OCI-LY1 (cell line): Measurements from ENCODE around the gene DNAAF5.

Experiments
- H2AFZ ChIP-seq: fragments of 200-600 bp; sonication (generic), shearing (Covaris generic); 2 replicates; pipeline ENCODE4 v1.6.0; 2014; ENCODE audit warnings: antibody characterized with exemption, mild to moderate bottlenecking, low read length
- H3F3A ChIP-seq: fragments of 200-600 bp; sonication (generic), shearing (Covaris generic); 2 replicates; pipeline ENCODE4 v1.6.0; 2014; ENCODE audit warnings: mild to moderate bottlenecking, antibody characterized with exemption, low read length, moderate library complexity; ENCODE audit not compliant: insufficient read depth
- H3K27ac ChIP-seq: fragments of 200-600 bp; sonication (generic); 2 replicates; pipeline ENCODE4 v1.5.1; 2014; ENCODE audit warnings: low read length, mixed run types, mild to moderate bottlenecking, low read depth; ENCODE audit not compliant: poor library complexity, severe bottlenecking
- H3K27me3 ChIP-seq: fragments of 200-600 bp; sonication (generic); 2 replicates; pipeline ENCODE4 v1.6.0; 2014; ENCODE audit warnings: antibody characterized with exemption, mild to moderate bottlenecking, low read length, moderate library complexity; ENCODE audit not compliant: insufficient read depth
- H3K36me3 ChIP-seq: fragments of 200-600 bp; sonication (generic); 2 replicates; pipeline ENCODE4 v1.6.1; 2014; ENCODE audit warnings: mild to moderate bottlenecking, antibody characterized with exemption, low read length, moderate library complexity, mixed read lengths; ENCODE audit not compliant: insufficient read depth
- H3K4me1 ChIP-seq: fragments of 200-600 bp; sonication (generic); 2 replicates; pipeline ENCODE4 v1.5.1; 2014; ENCODE audit warnings: mild to moderate bottlenecking, low read length, moderate library complexity; ENCODE audit not compliant: insufficient read depth, severe bottlenecking
- H3K4me2 ChIP-seq: fragments of 200-600 bp; sonication (generic), shearing (Covaris generic); 2 replicates; pipeline ENCODE4 v1.6.1; 2014; ENCODE audit warnings: low read length
- H3K4me3 ChIP-seq: fragments of 200-600 bp; sonication (generic); 2 replicates; pipeline ENCODE4 v1.5.1; 2014; ENCODE audit warnings: low read length, low read depth, mild to moderate bottlenecking, mixed read lengths; ENCODE audit not compliant: poor library complexity, severe bottlenecking
- H3K79me2 ChIP-seq: fragments of 200-600 bp; shearing (Covaris generic); 2 replicates; pipeline ENCODE4 v1.6.1; 2016; ENCODE audit warnings: mixed run types, low read length, mixed read lengths; ENCODE audit not compliant: insufficient read depth
- H3K9ac ChIP-seq: fragments of 200-600 bp; sonication (generic), shearing (Covaris generic); 2 replicates; pipeline ENCODE4 v1.6.1; 2014; ENCODE audit warnings: mild to moderate bottlenecking, low read length, mixed read lengths
- H3K9me2 ChIP-seq: fragments of 200-600 bp; sonication (generic), shearing (Covaris generic); 2 replicates; pipeline ENCODE4 v1.6.1; 2014; ENCODE audit warnings: low read depth, mild to moderate bottlenecking, low read length, mixed read lengths
- H3K9me3 ChIP-seq: fragments of 200-600 bp; shearing (Covaris generic); 2 replicates; pipeline ENCODE4 v1.6.1; 2014; ENCODE audit warnings: low read length, mixed read lengths
- H4K20me1 ChIP-seq: fragments of 200-600 bp; sonication (generic), shearing (Covaris generic); 2 replicates; pipeline ENCODE4 v1.6.0; 2016; ENCODE audit warnings: mild to moderate bottlenecking, low read length; ENCODE audit not compliant: insufficient read depth
- CTCF ChIP-seq: fragments of 200-600 bp; sonication (generic), shearing (Covaris generic); IDR thresholded peaks from 2 replicates; pipeline ENCODE4 v1.5.1; 2017; ENCODE audit warnings: mild to moderate bottlenecking, antibody characterized with exemption, low read length, moderate library complexity, mixed read lengths
- EZH2 ChIP-seq: fragments of 200-600 bp; sonication (generic), shearing (Covaris generic); IDR thresholded peaks from 2 replicates; pipeline ENCODE4 v1.8.0; 2017; ENCODE audit warnings: borderline replicate concordance, mixed run types, mild to moderate bottlenecking, antibody characterized with exemption, low read length, moderate library complexity, mixed read lengths

The DNAAF5 gene

DNA sequence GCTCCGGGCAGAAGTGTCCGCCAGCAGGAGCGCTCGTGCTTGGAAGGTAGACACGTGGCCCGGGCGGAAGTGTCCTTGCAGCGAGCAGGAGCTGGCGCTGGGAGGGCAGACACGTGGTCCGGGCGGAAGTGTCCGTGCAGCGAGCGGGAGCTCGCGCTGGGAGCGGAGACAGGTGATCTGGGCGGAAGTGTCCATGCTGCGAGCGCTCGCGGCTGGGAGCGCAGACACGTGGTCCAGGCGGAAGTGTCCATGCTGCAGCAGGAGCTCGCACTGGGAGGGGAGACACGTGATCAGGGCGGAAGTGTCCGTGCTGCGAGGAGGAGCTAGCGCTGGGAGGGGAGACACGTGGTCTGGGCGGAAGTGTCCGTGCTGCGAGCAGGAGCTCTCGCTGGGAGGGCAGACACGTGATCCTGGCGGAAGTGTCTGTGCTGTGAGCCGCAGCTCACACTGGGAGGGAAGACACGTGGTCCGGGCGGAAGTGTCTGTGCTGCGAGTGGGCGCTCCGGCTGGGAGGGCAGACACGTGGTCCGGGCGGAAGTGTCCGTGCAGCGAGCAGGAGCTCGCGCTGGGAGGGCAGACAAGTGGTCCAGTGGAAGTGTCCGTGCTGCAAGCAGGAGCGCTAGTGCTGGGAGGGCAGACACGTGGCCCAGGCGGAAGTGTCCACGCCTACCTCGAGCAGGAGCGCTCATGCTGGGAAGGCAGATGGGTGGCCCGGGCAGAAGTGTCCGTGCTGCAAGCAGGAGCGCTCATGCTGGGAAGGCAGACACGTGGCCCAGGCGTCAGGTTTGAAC is 41.6 kb downstream of the DNAAF5 start:
- no peaks in the 10 kb centered on the region for H3K4me1 ChIP-seq
- H3K4me2 ChIP-seq: no peak overlapping the region
- no peak overlapping the region for H3K9ac ChIP-seq

GRCh38 chr7:768881-769504 is 42.5 kb downstream of the DNAAF5 start:
- Histone ChIP-seq H3F3A (no peaks in the 10 kb centered on the region), H3K9ac (no peak overlapping the region), H3K4me1 (no peaks in the 10 kb centered on the region), H3K27ac (no peak overlapping the region), H3K9me2 (no peaks in the 10 kb centered on the region), H3K36me3 (peaks cover 25% of the 10 kb centered on the region), H3K9me3 (no peaks in the 10 kb centered on the region), H3K4me3 (no peak overlapping the region), H3K27me3 (no peaks in the 10 kb centered on the region), H3K4me2 (no peak overlapping the region), H2AFZ (no peak overlapping the region), H4K20me1 (no peaks in the 10 kb centered on the region), H3K79me2 (no peaks in the 10 kb centered on the region)
- TF ChIP-seq CTCF (no peak), EZH2 (no peak)

More for the DNA sequence above, 41.6 kb downstream of the DNAAF5 start:
- H3K4me3 ChIP-seq: no peak overlapping the region
- H2AFZ ChIP-seq: no peak overlapping the region
- H3K9me3 ChIP-seq: no peaks in the 10 kb centered on the region
- peaks cover 33% of the 10 kb centered on the region for H3K36me3 ChIP-seq
- H3K27ac ChIP-seq: no peak overlapping the region
- no peaks in the 10 kb centered on the region for H3K9me2 ChIP-seq
- no peaks in the 10 kb centered on the region for H3F3A ChIP-seq
- no peaks in the 10 kb centered on the region for H4K20me1 ChIP-seq
- no peaks in the 10 kb centered on the region for H3K27me3 ChIP-seq
- no peaks in the 10 kb centered on the region for H3K79me2 ChIP-seq
- no peak for TF ChIP-seq CTCF
- TF ChIP-seq EZH2: no peak

DNA sequence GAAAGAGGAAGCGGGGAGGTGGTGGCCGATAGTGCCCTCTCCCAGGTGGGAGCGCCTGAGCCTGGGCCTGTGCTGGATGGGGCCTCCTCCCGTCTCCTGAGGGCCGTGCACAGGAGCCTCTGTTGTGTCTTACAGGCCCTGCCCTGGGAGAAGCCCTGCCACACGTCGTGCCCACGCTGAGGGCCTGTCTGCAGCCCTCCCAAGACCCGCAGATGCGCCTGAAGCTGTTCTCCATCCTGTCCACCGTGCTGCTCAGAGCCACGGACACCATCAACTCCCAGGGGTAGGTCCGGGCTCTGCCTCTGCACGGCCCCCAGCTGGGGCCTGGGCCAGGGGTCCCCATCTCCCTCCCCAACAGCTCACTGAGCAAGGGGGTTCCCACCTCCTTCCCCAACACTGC is 43.8 kb downstream of the DNAAF5 start:
- peaks cover 18% of the 10 kb centered on the region for H3K36me3 ChIP-seq
- no peaks in the 10 kb centered on the region for H3F3A ChIP-seq
- H3K9me2 ChIP-seq: no peaks in the 10 kb centered on the region
- TF ChIP-seq CTCF (no peak), EZH2 (no peak)
- H3K9ac ChIP-seq: no peak overlapping the region
- H3K4me3 ChIP-seq: no peak overlapping the region
- H3K79me2 ChIP-seq: no peaks in the 10 kb centered on the region
- H4K20me1 ChIP-seq: no peaks in the 10 kb centered on the region
- H3K4me1 ChIP-seq: no peaks in the 10 kb centered on the region
- H3K27me3 ChIP-seq: no peaks in the 10 kb centered on the region
- H2AFZ ChIP-seq: no peak overlapping the region
- no peaks in the 10 kb centered on the region for H3K9me3 ChIP-seq
- no peak overlapping the region for H3K27ac ChIP-seq
- H3K4me2 ChIP-seq: no peak overlapping the region
